Thyroid gland (tissue), 4 donors: Measurements from ENCODE around the gene OR2M3.

Source experiments
- CTCF ChIP-seq, 6 experiments: fragments of 200-600 bp in 3 of 6; fragments of 450-650 bp in 3 of 6; sonication (generic) in 3 of 6; IDR thresholded peaks; one replicate each; pipeline ENCODE4 v1.5.1; 2016 to 2019; ENCODE audit warnings: antibody characterized with exemption in 6 of 6, mild to moderate bottlenecking in 2 of 6, inconsistent platforms in 1 of 6, moderate library complexity in 1 of 6
- POLR2A ChIP-seq, 2 donors: fragments of 450-650 bp; IDR thresholded peaks; one replicate each; pipeline ENCODE4 v1.6.1; 2017; ENCODE audit warnings: antibody characterized with exemption in 2 of 2, mild to moderate bottlenecking in 2 of 2, moderate library complexity in 1 of 2

- TF ChIP-seq CTCF (IDR thresholded peaks at IDR 0.05) = no peak
- no peak for TF ChIP-seq POLR2A (IDR thresholded peaks at IDR 0.05)
These were observed 34.1 kb downstream of the OR2M3 start, which contains the start of gene OR2M4 for GRCh38 chr1:248231117-248231516.
